HG03139 (cell line): ENCODE measurements around the gene IDH3B.
"Not testable (repeated sequence)": the region's sequence is repeated elsewhere in the genome, so short reads cannot be mapped to it uniquely, and the experiment has no call there.

Source experiments
- ATAC-seq: cut with Tn5 transposase; IDR thresholded peaks from one replicate; pipeline ENCODE4 v1.9.1; 2021; ENCODE audit not compliant: unreplicated experiment

IDH3B gene

GRCh38 chr20:2695206-2695983 lies 31.4 kb upstream of the IDH3B start:
- no peak for ATAC-seq

GRCh38 chr20:2694519-2694918 lies 30.5 kb upstream of the IDH3B start:
- ATAC-seq, result no peak

GRCh38 chr20:2694008-2694471 lies 30.0 kb upstream of the IDH3B start:
- ATAC-seq, result no peak

GRCh38 chr20:2693286-2694007 lies 29.4 kb upstream of the IDH3B start:
- no peak for ATAC-seq

GRCh38 chr20:2692886-2693285 lies 28.9 kb upstream of the IDH3B start:
- no peak for ATAC-seq

- no peak for ATAC-seq
Observed at GRCh38 chr20:2692036-2692885, 28.2 kb upstream of the IDH3B start, which contains the start of gene EBF4. Gene EBF4, plus strand, starts transcription at chr20:2692780. Its CDS starts 866 bp downstream, at chr20:2693646.

GRCh38 chr20:2691663-2692035 lies 27.6 kb upstream of the IDH3B start:
- ATAC-seq, result no peak

- no peak for ATAC-seq
Observed at GRCh38 chr20:2691127-2691526, 27.1 kb upstream of the IDH3B start.

GRCh38 chr20:2690718-2691117 lies 26.7 kb upstream of the IDH3B start:
- no peak for ATAC-seq

GRCh38 chr20:2690213-2690612 lies 26.2 kb upstream of the IDH3B start:
- no peak for ATAC-seq

GRCh38 chr20:2688041-2688591 lies 24.1 kb upstream of the IDH3B start:
- no peak for ATAC-seq

- ATAC-seq, result no peak
Observed at GRCh38 chr20:2687514-2687913, 23.5 kb upstream of the IDH3B start.

GRCh38 chr20:2684817-2685216 lies 20.8 kb upstream of the IDH3B start:
- not testable (repeated sequence) for ATAC-seq

GRCh38 chr20:2682040-2682439 lies 18.0 kb upstream of the IDH3B start:
- ATAC-seq, result not testable (repeated sequence)

GRCh38 chr20:2680046-2680445 lies 16.0 kb upstream of the IDH3B start:
- no peak for ATAC-seq

- no peak for ATAC-seq
Observed at GRCh38 chr20:2673453-2673852, 9.4 kb upstream of the IDH3B start.

GRCh38 chr20:2672446-2672845 lies 8.4 kb upstream of the IDH3B start:
- ATAC-seq, result no peak

GRCh38 chr20:2671977-2672376 lies 8.0 kb upstream of the IDH3B start:
- no peak for ATAC-seq

- no peak for ATAC-seq
Observed at GRCh38 chr20:2663364-2663886, 591 bp downstream of the IDH3B start.

GRCh38 chr20:2659547-2659946 lies 4.5 kb downstream of the IDH3B start:
- no peak for ATAC-seq
